MM.1S (cell line): ENCODE data around the gene FMN1.
A peak's percentile ranks its signal among the peaks of the same experiment; 100 is the strongest.

Experiments used
- DNase-seq: peaks from one replicate; pipeline ENCODE4 v3.0.0-alpha.2; 2015
- H2AFZ ChIP-seq: fragments of 300-600 bp; sonication (generic); 2 replicates; pipeline ENCODE4 v1.6.0; 2016; ENCODE audit warnings: antibody characterized with exemption, low read length
- H3F3A ChIP-seq: fragments of 300-600 bp; sonication (generic); 2 replicates; pipeline ENCODE4 v1.6.1; 2016; ENCODE audit warnings: mild to moderate bottlenecking, antibody characterized with exemption, low read length, moderate library complexity, mixed read lengths; ENCODE audit not compliant: insufficient read depth
- H3K27ac ChIP-seq: fragments of 300-600 bp; sonication (generic); 2 replicates; pipeline ENCODE4 v1.5.1; 2016; ENCODE audit warnings: mild to moderate bottlenecking, low read length
- H3K27me3 ChIP-seq: fragments of 300-600 bp; sonication (generic); replicated peaks from 2 replicates; pipeline ENCODE4 v1.6.0; 2016; ENCODE audit warnings: low read length; ENCODE audit not compliant: insufficient read depth
- H3K36me3 ChIP-seq: fragments of 300-600 bp; sonication (generic); replicated peaks from 2 replicates; pipeline ENCODE4 v1.6.1; 2016; ENCODE audit warnings: mild to moderate bottlenecking, low read length, mixed read lengths; ENCODE audit not compliant: insufficient read depth
- H3K4me1 ChIP-seq: fragments of 300-600 bp; sonication (generic); 2 replicates; pipeline ENCODE4 v1.6.1; 2016; ENCODE audit warnings: low read length, mixed read lengths
- H3K4me2 ChIP-seq: fragments of 300-600 bp; sonication (generic); 2 replicates; pipeline ENCODE4 v1.6.0; 2016; ENCODE audit warnings: low read depth, low read length
- H3K4me3 ChIP-seq: fragments of 300-600 bp; sonication (generic); 2 replicates; pipeline ENCODE4 v1.5.1; 2016; ENCODE audit warnings: low read length, mixed read lengths
- H3K79me2 ChIP-seq: fragments of 300-600 bp; sonication (generic); 2 replicates; pipeline ENCODE4 v1.6.1; 2016; ENCODE audit warnings: mixed run types, low read length, mixed read lengths
- H3K9ac ChIP-seq: fragments of 300-600 bp; sonication (generic); 2 replicates; pipeline ENCODE4 v1.6.1; 2016; ENCODE audit warnings: low read length, mixed read lengths
- H3K9me2 ChIP-seq: fragments of 300-600 bp; sonication (generic); replicated peaks from 2 replicates; pipeline ENCODE4 v1.6.1; 2016; ENCODE audit warnings: mild to moderate bottlenecking, low read length, mixed read lengths; ENCODE audit not compliant: insufficient read depth
- H3K9me3 ChIP-seq: fragments of 300-600 bp; sonication (generic); replicated peaks from 2 replicates; pipeline ENCODE4 v1.6.1; 2016; ENCODE audit warnings: mild to moderate bottlenecking, low read length, mixed read lengths; ENCODE audit not compliant: insufficient read depth
- H4K20me1 ChIP-seq: fragments of 300-600 bp; sonication (generic); 2 replicates; pipeline ENCODE4 v1.6.1; 2016; ENCODE audit warnings: mild to moderate bottlenecking, low read length, moderate library complexity, mixed read lengths; ENCODE audit not compliant: insufficient read depth
- CTCF ChIP-seq: fragments of 300-600 bp; sonication (generic); IDR thresholded peaks from 2 replicates; pipeline ENCODE4 v1.5.1; 2016; ENCODE audit warnings: antibody characterized with exemption, low read length, mixed read lengths
- EZH2 ChIP-seq: fragments of 300-600 bp; sonication (generic); optimal IDR thresholded peaks from 2 replicates; pipeline ENCODE3; 2017; ENCODE audit warnings: low read depth, mild to moderate bottlenecking, antibody characterized with exemption, low read length, mixed read lengths
- EZH2phosphoT487 ChIP-seq: fragments of 300-600 bp; sonication (generic); IDR thresholded peaks from 2 replicates; pipeline ENCODE4 v1.6.1; 2018; ENCODE audit warnings: antibody characterized with exemption, low read length

Gene FMN1

GRCh38 chr15:32718821-32719716 lies 475.4 kb downstream of the FMN1 start:
- Histone ChIP-seq H2AFZ (no peak overlapping the region), H3K9me2 (no peaks in the 10 kb centered on the region), H3K27me3 (peaks cover 15% of the 10 kb centered on the region), H3F3A (peaks cover 18% of the 10 kb centered on the region), H4K20me1 (no peaks in the 10 kb centered on the region), H3K4me1 (peaks cover 19% of the 10 kb centered on the region), H3K4me3 (no peak overlapping the region), H3K4me2 (no peak overlapping the region), H3K79me2 (no peaks in the 10 kb centered on the region), H3K36me3 (no peaks in the 10 kb centered on the region), H3K9ac (no peak overlapping the region), H3K27ac (no peak overlapping the region), H3K9me3 (no peaks in the 10 kb centered on the region)
- no peak for DNase-seq
- TF ChIP-seq EZH2 (no peak), CTCF (no peak), EZH2phosphoT487 (no peak)

- H3K27me3 ChIP-seq: peaks cover 15% of the 10 kb centered on the region
- H3K4me2 ChIP-seq: no peak overlapping the region
- peaks cover 14% of the 10 kb centered on the region for H3K4me1 ChIP-seq
- no peaks in the 10 kb centered on the region for H3K9me3 ChIP-seq
- H2AFZ ChIP-seq: no peak overlapping the region
- no peak overlapping the region for H3K4me3 ChIP-seq
- H3K36me3 ChIP-seq: no peaks in the 10 kb centered on the region
- no peaks in the 10 kb centered on the region for H3K9me2 ChIP-seq
- H3K27ac ChIP-seq: no peak overlapping the region
- H3F3A ChIP-seq: peaks cover 12% of the 10 kb centered on the region
- H3K9ac ChIP-seq: no peak overlapping the region
- H4K20me1 ChIP-seq: no peaks in the 10 kb centered on the region
- no peaks in the 10 kb centered on the region for H3K79me2 ChIP-seq
- no peak for DNase-seq
- TF ChIP-seq EZH2 (no peak), EZH2phosphoT487 (no peak), CTCF (no peak)
Observed at GRCh38 chr15:32718227-32718820, 476.2 kb downstream of the FMN1 start.

- no peaks in the 10 kb centered on the region for H4K20me1 ChIP-seq
- H3K9me2 ChIP-seq: no peaks in the 10 kb centered on the region
- H3K9ac ChIP-seq: no peak within 1 kb of the TSS
- H3K79me2 ChIP-seq: no peaks in the 10 kb centered on the region
- peaks cover 9% of the 10 kb centered on the region for H3K4me1 ChIP-seq
- no peak for TF ChIP-seq EZH2phosphoT487
- TF ChIP-seq CTCF: no peak
- TF ChIP-seq EZH2: no peak
- no peak within 1 kb of the TSS for H3K27ac ChIP-seq
- no peaks in the 10 kb centered on the region for H3K36me3 ChIP-seq
- peaks cover 5% of the 10 kb centered on the region; the same call in 1 of the 2 replicates for H3F3A ChIP-seq
- H3K4me2 ChIP-seq: peak within 1 kb of the TSS; percentile 7; the same call in 1 of the 2 replicates
- peaks cover 15% of the 10 kb centered on the region for H3K27me3 ChIP-seq
- DNase-seq: no peak
- H3K9me3 ChIP-seq: no peaks in the 10 kb centered on the region
- no peak within 1 kb of the TSS for H3K4me3 ChIP-seq
- H2AFZ ChIP-seq: no peak within 1 kb of the TSS
Observed at GRCh38 chr15:32717426-32718226, 476.9 kb downstream of the FMN1 start, which contains the start of gene GREM1. Gene GREM1 (plus strand): TSS chr15:32718004. CDS start chr15:32730691, 12,687 bp downstream.
